Stimulated activated CD8-positive, alpha-beta memory T cell treated with anti-CD3 and anti-CD28 coated beads, Interleukin-7, amount 100 ng/mL, for 48 hours (primary cell): ENCODE data around the gene SVBP.

Source experiments
- DNase-seq, 2 donors: peaks; one replicate each; pipeline ENCODE4 v3.0.0-alpha.2; 2020; ENCODE audit warnings: low read depth in 1 of 2; ENCODE audit errors: extremely low read depth in 1 of 2

SVBP gene

DNA sequence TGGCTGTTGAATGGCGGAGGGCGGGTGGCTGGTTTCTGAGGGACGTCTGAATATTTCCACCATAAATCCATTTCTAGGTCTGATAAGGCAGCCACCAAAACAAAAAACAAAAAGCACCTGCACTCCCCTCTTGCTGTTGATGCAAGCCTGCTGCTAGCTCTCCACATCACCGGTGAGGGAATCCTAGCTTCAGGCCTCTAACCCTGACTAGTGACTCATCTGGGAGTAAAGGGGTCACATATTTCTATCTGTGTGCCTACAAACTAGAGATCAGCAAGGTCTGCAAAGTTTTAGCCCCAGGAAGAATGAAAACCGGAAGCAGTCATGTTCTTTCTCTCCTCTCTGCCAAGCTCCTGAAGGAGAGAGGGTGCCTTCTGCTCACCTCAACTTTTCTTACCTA lies 10.6 kb downstream of the SVBP start:
- no peak for DNase-seq

DNA sequence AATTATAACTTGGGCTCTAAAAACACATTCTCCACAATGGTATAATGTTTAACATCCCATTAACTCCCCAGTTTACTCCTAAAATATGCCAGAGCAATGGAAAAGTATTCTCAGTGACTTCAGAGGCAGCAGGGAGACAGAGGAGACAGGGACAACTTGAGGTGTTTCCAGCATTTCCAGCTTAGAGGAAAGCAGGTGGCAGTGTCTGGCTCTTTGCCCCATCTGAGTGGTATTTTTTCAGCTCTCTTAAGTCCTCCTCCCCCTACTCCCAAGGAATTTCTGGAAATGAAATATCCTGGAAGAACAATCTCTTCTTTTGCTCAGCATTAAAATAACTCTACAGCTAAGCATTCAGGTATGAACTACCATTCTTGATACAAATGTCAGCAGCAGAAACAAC lies 11.0 kb downstream of the SVBP start:
- DNase-seq = no peak

DNA sequence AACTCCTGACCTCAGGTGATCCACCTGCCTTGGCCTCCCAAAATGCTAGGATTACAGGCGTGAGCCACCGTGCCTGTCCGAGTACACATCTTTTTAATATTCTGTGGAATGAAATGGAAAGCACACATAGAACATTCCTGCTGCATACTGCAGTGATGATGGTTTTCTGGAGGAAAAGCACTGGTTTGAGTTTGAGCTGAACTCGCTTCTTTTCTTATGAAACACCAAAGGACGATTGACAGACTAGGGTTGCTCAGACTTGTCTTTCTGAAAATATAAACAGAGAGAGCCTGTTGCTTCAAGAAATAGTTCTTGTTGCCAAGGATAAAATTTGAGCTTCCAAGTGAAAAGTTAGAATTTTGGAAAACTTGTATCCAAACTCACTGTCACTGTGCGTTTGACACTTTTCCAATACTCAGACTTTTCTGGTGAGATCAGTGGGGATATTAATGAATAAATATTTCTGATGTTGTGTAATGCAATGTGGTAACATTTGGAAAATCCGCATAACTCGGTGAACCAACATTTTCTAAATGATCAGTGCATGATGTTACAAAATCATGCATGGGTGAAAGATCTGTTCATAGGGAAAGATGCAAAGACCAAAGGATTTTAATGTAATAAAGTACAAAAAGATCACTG lies 15.2 kb downstream of the SVBP start:
- DNase-seq = no peak

DNA sequence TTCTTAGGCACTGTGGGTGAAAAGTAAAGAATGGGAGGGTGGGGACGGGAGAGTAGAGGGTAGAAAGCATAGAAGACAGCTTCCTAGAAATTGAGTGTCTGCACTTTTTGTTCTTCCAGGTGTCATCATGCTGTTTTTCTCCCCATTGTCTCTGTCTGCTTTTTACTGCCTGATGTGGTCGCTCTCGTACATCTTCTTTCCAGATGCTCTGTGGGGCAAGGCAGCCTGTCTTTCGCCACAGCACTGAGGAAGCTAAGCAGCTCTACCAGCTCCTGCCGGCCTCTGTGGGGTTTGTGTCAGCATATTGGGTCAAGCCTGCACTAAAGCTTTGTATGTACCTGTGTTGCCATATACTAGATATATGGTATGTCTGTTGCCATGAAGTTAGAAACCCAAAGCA lies 19.2 kb downstream of the SVBP start:
- DNase-seq = no peak

DNA sequence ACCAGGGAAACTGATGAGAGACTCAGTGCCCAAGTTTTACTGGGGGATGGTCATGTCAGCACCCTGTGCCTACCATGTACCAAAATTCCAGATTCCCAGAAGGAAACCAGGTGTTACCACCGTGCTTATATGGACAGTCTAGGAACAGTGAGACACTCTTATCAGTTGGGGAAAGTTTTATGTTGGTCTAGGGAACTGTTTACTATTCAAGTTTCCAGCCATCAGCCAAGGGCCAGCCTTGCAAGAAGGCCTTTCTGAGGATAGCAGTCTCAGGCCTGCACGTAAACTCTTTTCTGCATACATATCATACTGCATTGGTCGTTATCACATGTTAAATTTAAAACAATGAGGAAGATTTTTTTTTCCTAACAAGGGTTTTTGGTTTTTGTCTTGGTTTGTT lies 19.8 kb downstream of the SVBP start:
- DNase-seq = no peak

DNA sequence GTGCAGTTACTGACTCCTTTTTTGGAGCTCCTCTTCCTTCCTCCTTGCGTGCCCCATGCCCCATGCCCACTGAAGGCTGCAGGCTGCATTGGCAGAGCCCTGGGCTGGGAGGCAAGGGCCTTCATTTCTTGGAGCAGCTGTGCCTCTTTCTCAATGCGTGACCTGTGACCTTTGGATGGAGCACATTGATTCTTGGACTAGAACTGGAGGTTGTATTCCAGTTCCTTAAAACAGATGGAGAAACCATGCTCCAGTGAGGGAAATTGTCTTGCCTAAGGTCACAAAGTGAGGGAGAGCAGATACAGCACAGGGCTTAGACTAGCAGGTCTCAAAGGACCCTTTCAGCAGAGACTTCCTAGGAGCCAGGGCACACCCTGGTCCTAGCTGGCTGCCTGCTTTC lies 23.4 kb downstream of the SVBP start:
- DNase-seq = no peak

DNA sequence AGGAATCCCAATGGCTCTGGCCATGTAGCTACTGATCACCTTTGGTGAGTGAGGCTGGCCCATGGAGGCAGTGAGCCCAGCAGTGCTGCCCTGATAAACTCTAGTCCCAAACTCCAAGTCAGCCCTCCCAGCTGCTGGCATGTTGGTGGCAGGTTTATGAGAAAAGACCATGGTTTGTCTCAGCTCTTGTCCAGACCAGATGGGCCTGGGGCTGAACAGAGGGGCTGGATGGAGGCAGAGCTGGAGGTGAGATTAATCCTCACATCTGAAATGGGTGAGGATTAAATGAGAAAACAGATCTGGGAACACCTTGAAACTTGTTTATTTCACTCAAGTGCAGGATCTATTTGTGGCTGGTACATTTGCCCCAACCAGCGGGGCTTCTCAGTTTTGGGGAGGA lies 29.2 kb downstream of the SVBP start:
- DNase-seq = no peak

DNA sequence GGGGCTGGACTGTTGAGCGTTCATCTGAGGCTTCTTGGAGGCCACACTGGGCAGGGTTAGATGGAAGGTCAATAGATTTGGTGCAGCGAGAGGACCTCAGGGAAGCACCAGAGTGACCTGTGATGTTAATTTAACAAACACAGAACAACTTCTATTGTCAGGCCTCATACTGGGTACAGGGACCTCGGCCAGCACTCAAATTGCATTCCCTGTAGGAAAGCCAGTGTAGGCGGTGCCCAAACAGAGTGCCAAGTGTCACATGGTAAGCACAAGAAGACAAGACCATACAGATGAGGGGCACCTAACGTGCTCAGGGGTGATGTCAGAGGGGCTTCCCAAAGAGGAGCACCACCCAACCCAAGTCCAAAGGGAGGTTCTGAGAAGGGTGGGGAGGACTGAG lies 31.1 kb downstream of the SVBP start:
- no peak for DNase-seq

DNA sequence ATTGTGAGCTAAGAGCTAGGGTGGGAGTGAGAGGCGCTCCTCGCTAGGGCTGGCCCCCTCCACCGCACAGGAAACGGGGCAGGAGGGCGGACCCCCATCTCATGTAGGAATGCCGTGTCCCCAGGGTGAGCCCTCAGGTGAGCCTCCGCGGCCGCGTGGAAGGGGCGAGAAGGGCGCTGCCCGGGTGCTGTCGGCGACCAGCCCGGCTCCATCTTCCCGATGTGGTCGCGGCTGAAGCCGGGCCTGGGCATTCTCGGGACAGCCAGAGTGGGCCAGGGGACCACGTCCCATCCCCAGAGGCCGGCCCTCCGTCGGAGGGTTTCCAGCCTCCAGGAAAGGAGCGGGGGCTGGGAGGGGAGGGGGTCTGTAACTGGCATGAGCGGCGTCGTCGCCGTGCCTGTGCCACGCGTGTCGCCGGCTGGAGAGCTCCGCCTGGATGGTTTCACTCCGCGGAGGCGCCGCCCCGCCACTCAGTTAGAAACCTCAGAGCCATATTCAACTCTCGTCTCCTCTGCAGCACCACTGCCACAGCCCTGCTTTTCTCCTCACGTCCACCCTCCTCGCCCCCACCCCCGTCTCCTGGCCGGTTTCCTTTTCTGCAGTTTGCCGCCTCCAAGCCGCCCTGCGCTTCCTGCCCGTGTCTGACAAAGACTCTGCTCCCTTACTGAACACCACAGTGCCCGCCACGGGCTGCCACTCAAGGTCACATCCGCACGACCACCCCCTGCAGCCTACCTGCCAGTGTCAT lies 32.1 kb downstream of the SVBP start, which contains the start of gene TMEM269:
TSS of gene TMEM269 (plus strand) at position 46 of the 748 bp plus-strand sequence. CDS start 4,903 bp downstream, outside the sequence.
- peak; percentile 9 to 18 for DNase-seq

DNA sequence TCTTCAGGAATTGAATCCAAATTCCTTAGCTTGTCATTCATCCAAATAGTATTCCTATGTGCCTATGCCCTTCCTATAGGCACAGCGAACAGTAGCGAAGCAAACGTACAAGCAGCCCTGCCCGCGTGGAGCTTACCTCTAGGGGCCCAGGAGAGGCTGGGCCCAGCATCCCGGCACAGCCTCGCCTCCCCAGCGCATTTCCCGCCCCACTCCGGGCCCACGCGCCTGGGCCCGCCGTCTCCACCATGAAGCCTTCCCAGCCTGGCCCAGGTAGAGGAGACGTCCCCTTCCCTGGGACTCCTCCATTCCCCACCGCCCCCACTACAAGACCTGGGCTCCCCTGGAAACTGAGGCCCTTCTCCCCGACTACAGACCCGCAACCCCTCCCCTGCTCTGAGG lies 32.7 kb downstream of the SVBP start:
- DNase-seq = no peak

DNA sequence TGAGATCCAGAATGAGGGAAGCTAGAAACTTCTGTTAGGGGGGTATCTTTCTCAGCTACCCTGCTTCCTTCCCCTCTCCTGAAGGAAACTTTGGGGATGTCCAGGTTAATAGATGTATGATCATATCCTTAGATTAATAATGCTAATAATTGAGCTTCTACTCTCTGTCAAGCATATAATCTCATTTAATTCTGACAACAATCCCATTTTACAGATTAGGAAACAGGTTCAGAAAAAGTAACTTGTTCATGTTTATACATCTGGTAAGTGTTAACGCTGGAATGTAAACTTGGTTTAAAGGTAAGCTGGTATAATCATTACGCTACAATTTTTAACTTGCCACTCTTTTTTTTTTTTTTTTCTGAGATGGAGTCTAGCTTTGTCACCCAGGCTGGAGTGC lies 34.1 kb downstream of the SVBP start:
- no peak for DNase-seq

DNA sequence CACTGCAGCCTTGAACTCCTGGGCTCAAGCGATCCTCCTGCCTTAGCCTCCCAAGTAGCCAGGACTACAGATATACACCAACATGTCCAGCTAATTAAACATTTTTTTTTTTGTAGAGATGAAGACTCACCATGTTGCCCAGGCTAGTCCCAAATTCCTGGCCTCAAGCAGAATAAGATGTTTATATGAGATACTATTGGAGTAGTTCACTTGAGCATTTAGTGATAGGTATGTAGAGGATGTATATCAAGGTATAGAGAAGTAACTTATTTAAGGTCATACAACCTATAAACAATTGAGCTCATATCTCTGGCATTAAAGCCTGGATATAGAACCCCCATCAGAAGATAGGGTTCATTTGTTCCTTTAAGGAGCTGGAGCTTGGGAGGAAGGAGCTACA lies 37.0 kb downstream of the SVBP start:
- no peak for DNase-seq

DNA sequence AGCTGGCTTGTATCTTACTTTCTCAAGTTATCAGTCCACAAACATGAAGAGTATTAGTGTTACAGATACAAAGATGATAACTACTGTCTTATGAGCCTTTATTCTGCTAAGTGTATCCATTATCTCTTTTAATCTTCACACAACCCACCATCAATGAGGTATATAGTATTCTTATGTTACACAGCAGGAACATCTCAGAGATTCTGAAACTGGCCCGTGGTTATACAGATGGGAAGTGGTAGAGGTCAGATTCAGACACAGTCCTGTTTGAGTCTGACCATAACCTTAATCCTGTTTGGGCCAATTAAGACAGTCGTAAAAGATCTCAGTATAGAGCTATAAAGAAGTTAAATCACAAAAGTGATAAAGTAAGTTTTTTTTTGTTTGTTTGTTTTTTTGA lies 37.5 kb downstream of the SVBP start:
- no peak for DNase-seq

DNA sequence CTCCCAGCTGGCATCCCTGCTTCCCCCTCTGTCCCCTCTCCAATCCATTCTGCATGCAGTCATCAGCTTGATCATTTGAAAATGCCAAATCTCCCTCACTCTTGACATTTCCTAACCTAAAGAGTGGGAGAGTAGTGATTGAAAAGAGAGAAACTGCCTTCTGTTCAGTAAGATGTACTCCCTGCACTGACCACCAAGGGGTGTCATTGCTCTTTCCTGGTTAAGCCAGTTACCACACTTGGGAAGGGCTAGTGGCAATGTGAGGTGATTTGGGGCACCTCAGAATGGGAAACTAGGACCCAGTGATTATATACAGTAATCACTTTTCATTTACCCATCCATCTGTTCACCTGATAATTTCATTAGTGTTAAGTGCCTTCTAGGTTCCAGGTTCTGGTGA lies 39.3 kb downstream of the SVBP start:
- no peak for DNase-seq

DNA sequence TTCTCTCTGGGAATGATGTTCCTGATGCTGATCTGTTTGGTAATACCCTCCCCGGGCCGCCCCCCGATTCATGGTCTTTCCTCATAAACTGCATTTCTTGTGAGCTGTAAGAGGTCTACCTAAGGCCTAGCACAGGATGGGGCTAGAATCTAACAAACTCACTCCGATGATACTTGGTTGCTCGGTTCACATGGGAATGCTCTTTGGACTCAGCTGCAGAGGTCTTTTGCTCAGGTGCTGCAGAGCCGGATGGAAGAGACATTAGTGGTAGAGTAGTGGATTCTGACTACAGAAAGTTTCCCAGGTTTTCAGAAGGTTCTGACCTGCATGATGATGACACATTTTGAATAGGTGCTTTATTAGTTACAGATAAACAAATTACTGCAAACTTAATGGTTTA lies 40.7 kb downstream of the SVBP start:
- DNase-seq = no peak

DNA sequence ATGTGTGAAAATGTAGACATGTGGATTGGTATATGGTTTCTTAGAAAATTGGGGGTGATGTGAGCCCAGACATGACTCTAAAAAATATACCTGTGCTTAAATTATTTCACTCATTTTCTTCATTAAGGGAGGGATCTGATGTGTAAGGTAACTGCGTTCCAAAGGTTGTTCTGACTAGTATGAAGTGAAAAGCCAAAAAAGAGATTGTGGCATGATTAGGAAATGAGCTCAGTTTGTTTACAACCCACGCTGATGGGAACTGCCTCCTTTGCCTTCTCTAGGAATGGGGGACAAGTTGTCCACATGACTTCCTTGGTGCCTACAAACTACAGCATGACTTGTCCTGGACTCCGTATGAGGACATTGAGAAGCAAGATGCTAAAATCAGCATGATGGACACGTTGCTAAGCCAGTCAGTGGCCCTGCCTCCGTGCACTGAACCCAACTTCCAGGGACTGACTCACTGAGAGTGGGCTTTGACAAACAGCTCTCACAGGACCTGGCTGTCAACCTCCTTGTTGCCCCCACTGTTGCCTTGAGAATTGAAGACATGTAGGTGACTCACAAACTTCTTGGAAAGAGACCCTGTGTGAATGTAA lies 42.2 kb downstream of the SVBP start:
- DNase-seq = no peak

DNA sequence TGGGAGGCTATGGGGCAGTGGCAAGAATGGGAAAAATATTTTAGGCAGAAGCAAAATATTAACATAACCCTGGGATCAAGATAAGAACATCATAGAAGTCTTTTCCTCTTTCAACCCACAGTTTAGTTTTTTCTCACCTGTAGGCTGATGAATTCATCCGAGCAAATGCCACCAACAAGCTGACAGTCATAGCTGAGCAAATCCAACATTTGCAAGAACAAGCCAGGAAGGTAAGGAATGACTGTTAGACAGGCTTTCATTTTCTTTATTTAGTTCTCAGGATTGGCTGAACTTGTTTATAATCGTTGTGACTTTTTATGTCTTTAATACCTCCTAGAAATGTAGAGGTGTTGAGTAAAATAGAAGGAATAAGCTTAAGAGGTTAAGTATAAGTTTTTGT lies 43.8 kb downstream of the SVBP start:
- no peak for DNase-seq

DNA sequence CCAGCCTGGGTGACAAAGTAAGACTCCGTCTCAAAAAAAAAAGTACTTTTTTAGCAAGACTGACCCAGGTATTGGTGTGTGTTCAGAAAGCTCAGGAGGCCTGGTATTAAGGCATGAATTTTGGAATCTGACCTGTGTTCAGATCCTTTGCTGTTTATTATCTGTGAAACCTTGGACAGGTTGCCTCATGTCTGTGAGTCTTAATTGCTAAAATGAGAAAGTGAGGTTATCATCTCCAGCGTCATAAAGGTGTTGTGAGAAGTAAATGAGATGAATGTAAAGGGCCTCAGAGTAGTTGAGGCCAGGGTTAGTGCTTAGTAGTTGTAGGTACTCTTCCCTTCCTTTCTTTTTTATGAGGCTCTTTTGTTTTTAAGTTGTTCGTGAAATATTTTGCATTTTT lies 47.4 kb downstream of the SVBP start:
- no peak for DNase-seq

DNA sequence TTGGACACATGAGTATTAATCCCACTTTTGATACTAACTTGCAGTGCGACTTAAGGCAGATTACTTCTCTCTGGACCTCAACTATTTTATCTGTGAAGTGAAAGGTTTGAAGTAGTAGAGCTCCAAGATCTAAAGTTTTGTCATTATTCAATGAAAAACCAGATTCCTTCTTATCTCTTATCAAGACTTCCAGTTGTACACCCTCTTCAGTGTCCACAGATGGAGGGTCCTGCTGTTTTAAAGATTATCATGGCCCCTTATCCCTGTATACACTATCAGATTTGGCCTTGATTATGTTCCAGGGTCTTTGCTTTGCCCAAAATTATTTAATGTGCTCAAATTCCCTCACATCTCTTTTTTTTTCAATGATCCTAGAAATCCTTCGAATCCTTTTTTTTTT lies 49.0 kb downstream of the SVBP start:
- no peak for DNase-seq

DNA sequence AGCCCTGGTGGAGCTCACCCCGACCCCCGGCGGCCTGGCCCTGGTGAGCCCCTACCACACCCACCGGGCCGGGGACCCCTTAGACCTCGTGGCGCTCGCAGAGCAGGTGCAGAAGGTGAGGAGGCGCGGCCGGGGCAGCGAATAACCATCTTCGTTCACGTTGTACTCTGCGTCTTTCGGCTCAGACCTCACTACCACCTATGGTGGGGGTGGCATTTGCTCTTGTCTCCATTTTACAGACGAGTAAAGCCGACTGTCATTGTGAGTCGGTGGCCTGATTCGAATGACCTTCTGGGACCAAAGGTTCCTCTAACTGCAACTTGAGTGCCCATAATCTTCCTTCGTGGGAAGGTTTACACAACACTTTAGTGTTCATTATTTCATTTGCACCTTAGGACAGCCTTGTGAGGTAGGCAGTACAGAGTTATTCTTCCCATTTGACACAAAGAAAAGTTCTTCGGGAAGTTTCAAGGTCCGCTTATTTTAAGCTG lies 49.6 kb downstream of the SVBP start:
- DNase-seq = no peak

DNA sequence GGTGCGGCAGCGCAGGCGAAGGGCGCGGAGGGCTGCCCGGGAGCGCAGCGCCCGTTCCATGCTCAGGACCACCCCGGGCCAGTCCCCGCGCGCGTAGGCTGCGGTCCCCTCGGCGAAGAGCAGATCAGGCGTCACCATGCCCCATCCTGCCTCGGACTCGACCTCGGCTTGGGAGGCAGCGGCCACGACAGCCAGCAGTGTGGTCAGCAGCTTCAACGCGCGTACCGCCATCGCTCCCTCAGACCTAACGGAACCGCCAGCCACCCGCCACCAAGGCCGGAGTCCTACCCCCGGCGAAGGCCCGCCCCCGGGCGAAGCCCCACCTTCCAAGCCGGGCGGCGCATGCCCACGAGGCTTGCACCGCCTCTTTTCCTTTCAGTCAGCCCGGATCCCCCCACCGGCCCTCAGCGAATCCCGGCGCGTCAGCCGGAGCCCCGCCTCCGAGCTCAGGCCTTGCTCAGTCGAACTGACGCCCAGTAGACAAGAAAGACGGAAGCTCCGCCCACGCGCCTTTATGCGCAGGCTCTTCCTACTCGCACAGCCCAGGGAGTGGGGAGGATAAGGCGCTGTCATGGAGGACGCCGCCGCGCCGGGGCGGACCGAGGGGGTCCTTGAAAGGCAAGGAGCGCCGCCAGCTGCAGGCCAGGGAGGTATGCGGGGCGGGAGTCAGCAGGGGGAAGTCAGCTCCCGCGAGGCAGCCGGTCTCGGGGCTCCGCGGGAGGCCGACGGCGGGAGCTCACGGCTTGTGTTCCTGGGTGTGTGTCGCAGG lies 50.3 kb downstream of the SVBP start, which contains the start of the genes C1orf50 and P3H1:
TSS of gene C1orf50 (plus strand) at position 509 of the 769 bp plus-strand sequence. CDS start at position 572, 63 bp downstream.
TSS of gene P3H1 (minus strand) at position 288 of the 769 bp plus-strand sequence. CDS start at position 231, 57 bp downstream.
- DNase-seq = peak; percentile 99 to 100
